ENCODE data around the gene SNRPA1.
"Not testable (repeated sequence)": the region's sequence is repeated elsewhere in the genome, so short reads cannot be mapped to it uniquely, and the experiment has no call there.

Gene SNRPA1

GRCh38 chr15:101294731-101295606 lies at the start of gene SNRPA1:
SNRPA1 (minus strand) TSS chr15:101295248; CDS start chr15:101295178, 70 bp downstream.
- peak; percentile 88 for DNase-seq (ENCODE audit: low read depth)

- no peak for DNase-seq (ENCODE audit: low read depth)
Observed at GRCh38 chr15:101342056-101342455, 47.0 kb upstream of the SNRPA1 start.

GRCh38 chr15:101338502-101339057 lies 43.5 kb upstream of the SNRPA1 start:
- DNase-seq (ENCODE audit: low read depth): no peak

- DNase-seq (ENCODE audit: low read depth): no peak
Observed at GRCh38 chr15:101337976-101338375, 42.9 kb upstream of the SNRPA1 start.

- not testable (repeated sequence) for DNase-seq (ENCODE audit: low read depth)
Observed at GRCh38 chr15:101333907-101334789, 39.1 kb upstream of the SNRPA1 start.

GRCh38 chr15:101332061-101332467 lies 37.0 kb upstream of the SNRPA1 start:
- no peak for DNase-seq (ENCODE audit: low read depth)

- no peak for DNase-seq (ENCODE audit: low read depth)
Observed at GRCh38 chr15:101329867-101330380, 34.9 kb upstream of the SNRPA1 start.

- no peak for DNase-seq (ENCODE audit: low read depth)
Observed at GRCh38 chr15:101329309-101329863, 34.3 kb upstream of the SNRPA1 start.

- no peak for DNase-seq (ENCODE audit: low read depth)
Observed at GRCh38 chr15:101328001-101328400, 33.0 kb upstream of the SNRPA1 start.

- DNase-seq (ENCODE audit: low read depth): no peak
Observed at GRCh38 chr15:101327147-101327740, 32.2 kb upstream of the SNRPA1 start.

- DNase-seq (ENCODE audit: low read depth): no peak
Observed at GRCh38 chr15:101326462-101327146, 31.6 kb upstream of the SNRPA1 start.

GRCh38 chr15:101326026-101326315 lies 30.9 kb upstream of the SNRPA1 start:
- no peak for DNase-seq (ENCODE audit: low read depth)

- no peak for DNase-seq (ENCODE audit: low read depth)
Observed at GRCh38 chr15:101325263-101326025, 30.4 kb upstream of the SNRPA1 start.

- DNase-seq (ENCODE audit: low read depth): no peak
Observed at GRCh38 chr15:101324524-101325177, 29.6 kb upstream of the SNRPA1 start.

- DNase-seq (ENCODE audit: low read depth): no peak
Observed at GRCh38 chr15:101323793-101324523, 28.9 kb upstream of the SNRPA1 start.

- DNase-seq (ENCODE audit: low read depth): no peak
Observed at GRCh38 chr15:101322854-101323477, 27.9 kb upstream of the SNRPA1 start.

GRCh38 chr15:101322016-101322695 lies 27.1 kb upstream of the SNRPA1 start:
- DNase-seq (ENCODE audit: low read depth): no peak

GRCh38 chr15:101320501-101321052 lies 25.5 kb upstream of the SNRPA1 start:
- peak; percentile 28 for DNase-seq (ENCODE audit: low read depth)
